HL-60 (cell line): ENCODE data around the gene ZFYVE28.

Experiments used
- DNase-seq, 2 experiments: peaks; one replicate each; pipeline ENCODE4 v3.0.0-alpha.2; 2010 to 2020; ENCODE audit warnings: low read depth in 1 of 2, low spot score in 1 of 2
- H3K27ac ChIP-seq: fragments of 250-450 bp; sonication (Bioruptor Pico); replicated peaks from 2 replicates; pipeline ENCODE4 v1.5.1; 2020; ENCODE audit warnings: mild to moderate bottlenecking, moderate library complexity
- H3K27me3 ChIP-seq: fragments of 250-450 bp; sonication (Bioruptor Pico); 2 replicates; pipeline ENCODE4 v1.5.1; 2021; ENCODE audit warnings: mild to moderate bottlenecking, moderate library complexity; ENCODE audit not compliant: insufficient read depth, poor library complexity, severe bottlenecking
- H3K4me3 ChIP-seq: replicated peaks from 2 replicates; pipeline ENCODE4 v1.5.1; 2011; ENCODE audit warnings: mild to moderate bottlenecking, control low read depth, low read length; ENCODE audit not compliant: insufficient read depth
- GABPA ChIP-seq: IDR thresholded peaks from 2 replicates; pipeline ENCODE4 v1.6.1; 2012; ENCODE audit warnings: low read depth
- POLR2AphosphoS5 ChIP-seq: IDR thresholded peaks from 2 replicates; pipeline ENCODE4 v1.6.1; 2012; ENCODE audit warnings: low read depth
- SPI1 ChIP-seq: IDR thresholded peaks from 2 replicates; pipeline ENCODE4 v1.6.1; 2012; ENCODE audit warnings: low read depth, mild to moderate bottlenecking, borderline replicate concordance
- TF ChIP-seq, protein P1 (sequence below): IDR thresholded peaks from 2 replicates; pipeline ENCODE4 v1.6.1; 2012; ENCODE audit warnings: low read depth; ENCODE audit not compliant: insufficient replicate concordance
- TF ChIP-seq, protein P2 (sequence below): IDR thresholded peaks from one replicate; pipeline ENCODE4 v1.5.1; 2011; ENCODE audit warnings: low read length, control low read depth, inconsistent platforms; ENCODE audit not compliant: insufficient read depth

The ZFYVE28 gene

DNA sequence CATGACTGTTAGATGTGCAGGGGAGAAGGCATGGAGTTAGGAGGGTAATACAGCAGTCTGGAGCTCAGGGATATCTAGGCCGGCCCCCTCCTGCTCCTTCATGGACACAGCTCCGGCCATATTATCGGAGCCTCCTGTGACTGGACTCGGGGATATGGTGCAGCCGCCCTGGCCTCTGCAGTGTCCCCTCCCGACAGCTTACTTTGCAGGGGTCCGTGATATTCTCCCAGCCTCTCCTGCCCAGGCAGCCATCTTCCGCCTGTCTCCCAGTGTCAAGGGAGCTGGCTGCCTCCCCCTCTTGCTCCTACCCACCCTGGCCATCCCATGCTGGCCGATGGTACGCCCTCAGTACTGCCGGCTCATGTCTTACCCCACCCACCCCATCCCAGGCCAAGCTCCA is 30.6 kb upstream of the ZFYVE28 start:
- Histone ChIP-seq H3K27ac (no peak overlapping the region), H3K27me3 (no peaks in the 10 kb centered on the region), H3K4me3 (no peak overlapping the region)
- TF ChIP-seq POLR2AphosphoS5 (no peak), GABPA (no peak), SPI1 (no peak)
- TF ChIP-seq, protein P1, sequence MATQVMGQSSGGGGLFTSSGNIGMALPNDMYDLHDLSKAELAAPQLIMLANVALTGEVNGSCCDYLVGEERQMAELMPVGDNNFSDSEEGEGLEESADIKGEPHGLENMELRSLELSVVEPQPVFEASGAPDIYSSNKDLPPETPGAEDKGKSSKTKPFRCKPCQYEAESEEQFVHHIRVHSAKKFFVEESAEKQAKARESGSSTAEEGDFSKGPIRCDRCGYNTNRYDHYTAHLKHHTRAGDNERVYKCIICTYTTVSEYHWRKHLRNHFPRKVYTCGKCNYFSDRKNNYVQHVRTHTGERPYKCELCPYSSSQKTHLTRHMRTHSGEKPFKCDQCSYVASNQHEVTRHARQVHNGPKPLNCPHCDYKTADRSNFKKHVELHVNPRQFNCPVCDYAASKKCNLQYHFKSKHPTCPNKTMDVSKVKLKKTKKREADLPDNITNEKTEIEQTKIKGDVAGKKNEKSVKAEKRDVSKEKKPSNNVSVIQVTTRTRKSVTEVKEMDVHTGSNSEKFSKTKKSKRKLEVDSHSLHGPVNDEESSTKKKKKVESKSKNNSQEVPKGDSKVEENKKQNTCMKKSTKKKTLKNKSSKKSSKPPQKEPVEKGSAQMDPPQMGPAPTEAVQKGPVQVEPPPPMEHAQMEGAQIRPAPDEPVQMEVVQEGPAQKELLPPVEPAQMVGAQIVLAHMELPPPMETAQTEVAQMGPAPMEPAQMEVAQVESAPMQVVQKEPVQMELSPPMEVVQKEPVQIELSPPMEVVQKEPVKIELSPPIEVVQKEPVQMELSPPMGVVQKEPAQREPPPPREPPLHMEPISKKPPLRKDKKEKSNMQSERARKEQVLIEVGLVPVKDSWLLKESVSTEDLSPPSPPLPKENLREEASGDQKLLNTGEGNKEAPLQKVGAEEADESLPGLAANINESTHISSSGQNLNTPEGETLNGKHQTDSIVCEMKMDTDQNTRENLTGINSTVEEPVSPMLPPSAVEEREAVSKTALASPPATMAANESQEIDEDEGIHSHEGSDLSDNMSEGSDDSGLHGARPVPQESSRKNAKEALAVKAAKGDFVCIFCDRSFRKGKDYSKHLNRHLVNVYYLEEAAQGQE: no peak
- TF ChIP-seq, protein P2, sequence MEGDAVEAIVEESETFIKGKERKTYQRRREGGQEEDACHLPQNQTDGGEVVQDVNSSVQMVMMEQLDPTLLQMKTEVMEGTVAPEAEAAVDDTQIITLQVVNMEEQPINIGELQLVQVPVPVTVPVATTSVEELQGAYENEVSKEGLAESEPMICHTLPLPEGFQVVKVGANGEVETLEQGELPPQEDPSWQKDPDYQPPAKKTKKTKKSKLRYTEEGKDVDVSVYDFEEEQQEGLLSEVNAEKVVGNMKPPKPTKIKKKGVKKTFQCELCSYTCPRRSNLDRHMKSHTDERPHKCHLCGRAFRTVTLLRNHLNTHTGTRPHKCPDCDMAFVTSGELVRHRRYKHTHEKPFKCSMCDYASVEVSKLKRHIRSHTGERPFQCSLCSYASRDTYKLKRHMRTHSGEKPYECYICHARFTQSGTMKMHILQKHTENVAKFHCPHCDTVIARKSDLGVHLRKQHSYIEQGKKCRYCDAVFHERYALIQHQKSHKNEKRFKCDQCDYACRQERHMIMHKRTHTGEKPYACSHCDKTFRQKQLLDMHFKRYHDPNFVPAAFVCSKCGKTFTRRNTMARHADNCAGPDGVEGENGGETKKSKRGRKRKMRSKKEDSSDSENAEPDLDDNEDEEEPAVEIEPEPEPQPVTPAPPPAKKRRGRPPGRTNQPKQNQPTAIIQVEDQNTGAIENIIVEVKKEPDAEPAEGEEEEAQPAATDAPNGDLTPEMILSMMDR: no peak
- DNase-seq: no peak

DNA sequence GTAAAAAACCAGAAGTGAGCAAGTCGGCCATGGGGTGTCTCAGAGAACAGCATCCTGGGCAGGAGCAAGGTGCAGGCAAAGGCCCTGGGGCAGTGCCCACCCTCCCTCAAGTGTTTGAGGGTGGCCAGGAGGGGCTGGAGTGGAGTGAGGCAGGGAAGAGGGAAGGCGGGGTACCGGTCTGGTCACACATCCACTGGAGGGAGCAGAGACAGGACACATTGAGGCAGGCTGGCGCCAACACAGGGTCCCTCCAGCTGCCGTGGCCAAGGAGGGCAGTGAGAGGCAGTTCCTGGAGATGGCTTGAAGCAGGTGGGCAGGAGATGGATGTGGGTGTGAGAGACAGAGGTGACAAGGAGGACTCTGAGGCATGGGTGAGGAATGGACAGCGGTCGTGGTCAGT is 30.1 kb upstream of the ZFYVE28 start:
- H3K4me3 ChIP-seq: no peak overlapping the region
- no peak for DNase-seq
- TF ChIP-seq SPI1 (no peak), GABPA (no peak), POLR2AphosphoS5 (no peak)
- TF ChIP-seq, protein P2: no peak
- TF ChIP-seq, protein P1: no peak
- H3K27ac ChIP-seq: no peak overlapping the region
- no peaks in the 10 kb centered on the region for H3K27me3 ChIP-seq

DNA sequence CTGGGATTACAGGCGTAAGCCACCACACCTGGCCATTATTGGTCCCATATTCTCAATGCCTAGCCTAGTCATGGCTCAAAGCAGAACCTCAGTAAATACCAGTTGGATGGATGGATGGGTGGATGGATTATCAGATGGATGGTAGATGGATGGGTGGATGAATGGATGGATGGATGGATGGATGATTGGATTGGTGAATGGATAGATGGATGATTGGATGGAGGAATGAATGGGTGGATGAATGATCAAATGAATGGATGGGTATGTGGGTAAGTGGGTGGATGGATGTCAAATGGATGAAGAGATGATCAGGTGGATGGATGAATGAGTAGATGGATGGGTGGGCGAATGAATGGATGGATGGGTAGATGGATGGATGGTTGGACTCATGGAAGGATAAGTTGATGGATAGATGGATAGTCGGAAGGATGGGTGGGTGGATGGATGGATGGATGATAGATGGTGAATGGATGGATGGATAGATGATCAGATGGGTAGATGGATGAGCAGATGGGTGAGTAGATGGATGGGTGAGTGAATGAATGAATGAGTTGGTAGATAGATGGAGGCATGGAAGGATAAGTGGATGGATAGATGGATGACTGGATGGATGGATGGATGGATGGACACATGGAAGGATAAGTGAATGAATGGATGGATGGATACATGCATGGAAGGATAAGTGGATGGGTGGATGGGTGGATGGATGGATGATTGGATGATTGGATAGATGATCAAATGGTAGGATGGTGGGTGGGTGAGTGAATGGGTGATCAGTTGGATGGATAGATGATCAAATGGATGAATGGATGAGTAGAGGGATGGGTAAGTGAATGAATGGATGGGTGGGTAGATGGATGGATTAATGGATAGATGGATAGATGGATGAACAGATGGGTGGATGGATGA is 28.5 kb upstream of the ZFYVE28 start:
- TF ChIP-seq, protein P2: no peak
- TF ChIP-seq, protein P1: no peak
- Histone ChIP-seq H3K27me3 (no peaks in the 10 kb centered on the region), H3K4me3 (no peak overlapping the region), H3K27ac (no peak overlapping the region)
- no peak for DNase-seq
